SK-N-MC (cell line): ENCODE data around the gene UST.

Source experiments
- EZH2 ChIP-seq: fragments of 200-600 bp; sonication (generic); IDR thresholded peaks from one replicate; pipeline ENCODE4 v1.6.1; 2017; ENCODE audit warnings: antibody characterized with exemption
- POLR2AphosphoS5 ChIP-seq: IDR thresholded peaks from 2 replicates; pipeline ENCODE4 v1.6.1; 2012; ENCODE audit warnings: mild to moderate bottlenecking, low read depth, low read length, borderline replicate concordance

DNA sequence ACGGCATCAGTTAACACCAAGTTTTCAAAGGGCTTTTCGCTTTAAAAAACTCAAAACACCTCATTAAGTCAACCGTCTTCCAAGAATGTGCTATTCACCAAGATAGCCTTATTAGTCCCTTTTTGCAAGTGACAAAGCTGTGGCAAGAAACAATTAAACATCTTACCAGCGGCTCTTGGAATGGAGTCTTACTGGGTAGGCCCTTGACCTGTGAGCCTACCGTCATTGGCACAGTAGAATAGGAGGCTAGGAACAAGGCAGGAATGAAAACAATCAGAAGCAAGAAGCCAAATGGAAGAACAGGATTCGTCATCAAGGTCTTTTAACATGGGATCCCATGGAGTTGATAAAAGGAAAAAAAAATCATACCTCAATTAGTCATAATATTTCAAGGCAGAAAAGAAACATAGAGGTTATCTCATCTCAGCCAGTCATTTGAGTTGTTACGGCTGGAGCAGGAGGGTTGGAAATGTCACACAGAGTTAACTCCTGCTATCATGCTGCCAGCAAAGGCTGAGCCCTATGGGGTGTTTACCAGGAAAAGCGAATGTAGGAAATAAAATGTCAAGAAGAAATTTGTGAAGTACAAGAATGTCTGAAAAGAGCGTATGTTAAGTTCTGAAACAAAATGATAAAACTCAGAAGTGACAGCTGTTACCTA lies 236.4 kb downstream of the UST start:
- no peak for TF ChIP-seq POLR2AphosphoS5
- no peak for TF ChIP-seq EZH2
